GM19397 (cell line): ENCODE results near the gene MAST3.
"Not testable (repeated sequence)": the region's sequence is repeated elsewhere in the genome, so short reads cannot be mapped to it uniquely, and the experiment has no call there.

Source experiments
- ATAC-seq: cut with Tn5 transposase; IDR thresholded peaks from one replicate; pipeline ENCODE4 v1.9.1; 2021; ENCODE audit warnings: mild to moderate bottlenecking, moderate library complexity; ENCODE audit not compliant: unreplicated experiment

MAST3 gene

GRCh38 chr19:18156841-18157464 is 59.4 kb downstream of the MAST3 start:
- ATAC-seq = no peak

GRCh38 chr19:18157465-18158063 is 60.0 kb downstream of the MAST3 start:
- no peak for ATAC-seq

- no peak for ATAC-seq
Observed at GRCh38 chr19:18158467-18158866, 60.9 kb downstream of the MAST3 start.

- ATAC-seq = not testable (repeated sequence)
Observed at GRCh38 chr19:18159059-18159616, 61.6 kb downstream of the MAST3 start.

GRCh38 chr19:18159810-18160209 is 62.2 kb downstream of the MAST3 start:
- ATAC-seq = no peak

- no peak for ATAC-seq
Observed at GRCh38 chr19:18160493-18160970, 63.0 kb downstream of the MAST3 start.

- ATAC-seq = peak; percentile 77
Observed at GRCh38 chr19:18160971-18161635, 63.5 kb downstream of the MAST3 start.

GRCh38 chr19:18161636-18162002 is 64.0 kb downstream of the MAST3 start:
- no peak for ATAC-seq

- ATAC-seq = no peak
Observed at GRCh38 chr19:18164072-18164471, 66.5 kb downstream of the MAST3 start.

GRCh38 chr19:18165794-18166544 is 68.4 kb downstream of the MAST3 start:
- no peak for ATAC-seq

- no peak for ATAC-seq
Observed at GRCh38 chr19:18167011-18167410, 69.4 kb downstream of the MAST3 start.

GRCh38 chr19:18167975-18168645 is 70.5 kb downstream of the MAST3 start:
- ATAC-seq = no peak

- ATAC-seq = no peak
Observed at GRCh38 chr19:18168673-18169381, 71.2 kb downstream of the MAST3 start.

- ATAC-seq = no peak
Observed at GRCh38 chr19:18170714-18171255, 73.2 kb downstream of the MAST3 start.

GRCh38 chr19:18171605-18172327 is 74.2 kb downstream of the MAST3 start:
- no peak for ATAC-seq

- ATAC-seq = no peak
Observed at GRCh38 chr19:18172331-18173053, 74.9 kb downstream of the MAST3 start.

- ATAC-seq = peak; percentile 6
Observed at GRCh38 chr19:18173054-18173571, 75.5 kb downstream of the MAST3 start.
